Panc1 (cell line): ENCODE data around the gene STXBP4. TPM values are rescaled to one million over a fixed set of nuclear protein-coding genes. Genes with fewer than 3 reads are reported as not detected.

Experiments
- ATAC-seq: fragments of 200-7000 bp; cut with Tn5 transposase; 2 replicates; pipeline ENCODE4 v1.9.1; 2020; ENCODE audit warnings: mild to moderate bottlenecking, moderate library complexity
- BruUV-seq: library from RNA; stranded (reverse); fragments of 400-500 nt; replicated peaks from 2 replicates; lab custom pipeline; 2021; lab: Mats Ljungman, UMichigan
- CTCF ChIA-PET: fragments of 300-600 bp; sonication (Branson Sonifier 250); formaldehyde crosslinking; loops from one replicate; lab custom pipeline; 2022; ENCODE audit warnings: antibody characterized with exemption; lab: Charles Lee
- POLR2A ChIA-PET: fragments of 300-600 bp; sonication (Branson Sonifier 250); formaldehyde crosslinking; loops from one replicate; lab custom pipeline; 2022; ENCODE audit warnings: antibody characterized with exemption; lab: Charles Lee
- DNase-seq: peaks from one replicate; pipeline ENCODE4 v3.0.0-alpha.2; 2010; ENCODE audit warnings: low read depth, low spot score
- H3K27ac ChIP-seq: 2 replicates; pipeline ENCODE4 v1.5.1; 2011; ENCODE audit warnings: mild to moderate bottlenecking, low read length, inconsistent platforms
- H3K27me3 ChIP-seq: fragments of 200-500 bp; sonication (Bioruptor generic); 2 replicates; pipeline ENCODE4 v1.6.0; 2014; ENCODE audit warnings: low read length, inconsistent platforms; ENCODE audit not compliant: control insufficient read depth, insufficient read depth
- H3K36me3 ChIP-seq: fragments of 200-500 bp; sonication (Bioruptor generic); 2 replicates; pipeline ENCODE4 v1.5.1; 2014; ENCODE audit warnings: inconsistent platforms, mild to moderate bottlenecking, low read length, moderate library complexity; ENCODE audit not compliant: control insufficient read depth, insufficient read depth
- H3K4me1 ChIP-seq: 2 replicates; pipeline ENCODE4 v1.5.1; 2011; ENCODE audit warnings: inconsistent platforms, mild to moderate bottlenecking, low read length, moderate library complexity; ENCODE audit not compliant: control insufficient read depth, insufficient read depth
- H3K4me3 ChIP-seq, 2 experiments: 2 replicates each; pipeline ENCODE4 v1.5.1; 2011 to 2012; ENCODE audit warnings: low read depth in 2 of 2, low read length in 2 of 2, mild to moderate bottlenecking in 2 of 2, inconsistent platforms in 1 of 2, moderate library complexity in 1 of 2
- H3K9me3 ChIP-seq: fragments of 200-500 bp; sonication (Bioruptor generic); 2 replicates; pipeline ENCODE4 v1.5.1; 2014; ENCODE audit warnings: low read depth, mild to moderate bottlenecking, inconsistent platforms, low read length, moderate library complexity; ENCODE audit not compliant: control insufficient read depth, insufficient read depth
- POLR2AphosphoS5 ChIP-seq: IDR thresholded peaks from 2 replicates; pipeline ENCODE4 v1.6.1; 2012; ENCODE audit warnings: mild to moderate bottlenecking, low read depth, low read length, moderate library complexity
- SIN3A ChIP-seq: IDR thresholded peaks from 2 replicates; pipeline ENCODE4 v1.6.1; 2012; ENCODE audit warnings: low read depth, mild to moderate bottlenecking, low read length, moderate library complexity, borderline replicate concordance; ENCODE audit not compliant: insufficient read depth
- TCF7L2 ChIP-seq: IDR thresholded peaks from 2 replicates; pipeline ENCODE4 v1.6.1; 2011; ENCODE audit warnings: mild to moderate bottlenecking, low read depth, low read length, inconsistent platforms
- in situ Hi-C: cut with HindIII; loops from 2 replicates; pipeline ENCODE4 v1.10.0; 2016; ENCODE audit warnings: low sequenced_read_pairs, low pct_unique_long_range_greater_than_20kb
- intact Hi-C: fragments of 100-400 bp; cut with micrococcal nuclease; formaldehyde crosslinking; loops from one replicate; pipeline ENCODE4 v1.10.0; 2022; ENCODE audit not compliant: unreplicated experiment
- total RNA-seq: library from RNA; stranded (reverse); gene quantifications from one replicate; pipeline ENCODE4 v1.2.1, GENCODE V29; 2021; ENCODE audit not compliant: unreplicated experiment
- TF ChIP-seq, protein P1 (sequence below), 2 experiments: IDR thresholded peaks; 2 replicates each; pipeline ENCODE4 v1.6.1; 2011 to 2012; ENCODE audit warnings: low read depth in 2 of 2, control low read depth in 1 of 2, low read length in 1 of 2, mild to moderate bottlenecking in 1 of 2, moderate library complexity in 1 of 2; ENCODE audit not compliant: insufficient read depth in 1 of 2
- TF ChIP-seq, protein P2 (sequence below): fragments of 450-650 bp; IDR thresholded peaks from 2 replicates; pipeline ENCODE4 v1.5.1; 2017; ENCODE audit warnings: mild to moderate bottlenecking

Gene STXBP4
- total RNA-seq, 1 experiment from 2014 or later: 12.8 TPM

DNA sequence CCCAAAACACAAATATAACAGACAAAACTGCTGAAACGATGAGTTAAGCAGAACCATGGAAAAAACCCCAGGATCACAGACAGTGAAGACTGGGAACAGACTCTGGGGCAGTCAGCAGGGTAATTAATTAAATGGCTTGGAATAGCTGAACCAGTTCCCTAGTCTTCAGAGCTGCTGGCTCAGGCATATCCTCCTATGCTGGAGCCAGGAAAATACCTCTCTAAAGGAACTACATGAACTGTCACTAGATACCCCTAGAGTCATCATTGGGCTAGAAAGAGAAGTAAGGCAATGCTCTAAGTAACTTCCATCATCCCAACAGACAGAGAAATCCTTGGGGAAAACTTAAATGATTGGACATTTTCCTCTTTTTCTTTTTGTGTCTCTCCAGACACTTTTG, 113.0 kb downstream of the STXBP4 start:
- TF ChIP-seq, protein P1, sequence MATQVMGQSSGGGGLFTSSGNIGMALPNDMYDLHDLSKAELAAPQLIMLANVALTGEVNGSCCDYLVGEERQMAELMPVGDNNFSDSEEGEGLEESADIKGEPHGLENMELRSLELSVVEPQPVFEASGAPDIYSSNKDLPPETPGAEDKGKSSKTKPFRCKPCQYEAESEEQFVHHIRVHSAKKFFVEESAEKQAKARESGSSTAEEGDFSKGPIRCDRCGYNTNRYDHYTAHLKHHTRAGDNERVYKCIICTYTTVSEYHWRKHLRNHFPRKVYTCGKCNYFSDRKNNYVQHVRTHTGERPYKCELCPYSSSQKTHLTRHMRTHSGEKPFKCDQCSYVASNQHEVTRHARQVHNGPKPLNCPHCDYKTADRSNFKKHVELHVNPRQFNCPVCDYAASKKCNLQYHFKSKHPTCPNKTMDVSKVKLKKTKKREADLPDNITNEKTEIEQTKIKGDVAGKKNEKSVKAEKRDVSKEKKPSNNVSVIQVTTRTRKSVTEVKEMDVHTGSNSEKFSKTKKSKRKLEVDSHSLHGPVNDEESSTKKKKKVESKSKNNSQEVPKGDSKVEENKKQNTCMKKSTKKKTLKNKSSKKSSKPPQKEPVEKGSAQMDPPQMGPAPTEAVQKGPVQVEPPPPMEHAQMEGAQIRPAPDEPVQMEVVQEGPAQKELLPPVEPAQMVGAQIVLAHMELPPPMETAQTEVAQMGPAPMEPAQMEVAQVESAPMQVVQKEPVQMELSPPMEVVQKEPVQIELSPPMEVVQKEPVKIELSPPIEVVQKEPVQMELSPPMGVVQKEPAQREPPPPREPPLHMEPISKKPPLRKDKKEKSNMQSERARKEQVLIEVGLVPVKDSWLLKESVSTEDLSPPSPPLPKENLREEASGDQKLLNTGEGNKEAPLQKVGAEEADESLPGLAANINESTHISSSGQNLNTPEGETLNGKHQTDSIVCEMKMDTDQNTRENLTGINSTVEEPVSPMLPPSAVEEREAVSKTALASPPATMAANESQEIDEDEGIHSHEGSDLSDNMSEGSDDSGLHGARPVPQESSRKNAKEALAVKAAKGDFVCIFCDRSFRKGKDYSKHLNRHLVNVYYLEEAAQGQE (IDR thresholded peaks at IDR 0.05; ENCODE audit: insufficient read depth in 1 of 2, low read depth in 2 of 2, low read length in 1 of 2): no peak
- TF ChIP-seq, protein P2, sequence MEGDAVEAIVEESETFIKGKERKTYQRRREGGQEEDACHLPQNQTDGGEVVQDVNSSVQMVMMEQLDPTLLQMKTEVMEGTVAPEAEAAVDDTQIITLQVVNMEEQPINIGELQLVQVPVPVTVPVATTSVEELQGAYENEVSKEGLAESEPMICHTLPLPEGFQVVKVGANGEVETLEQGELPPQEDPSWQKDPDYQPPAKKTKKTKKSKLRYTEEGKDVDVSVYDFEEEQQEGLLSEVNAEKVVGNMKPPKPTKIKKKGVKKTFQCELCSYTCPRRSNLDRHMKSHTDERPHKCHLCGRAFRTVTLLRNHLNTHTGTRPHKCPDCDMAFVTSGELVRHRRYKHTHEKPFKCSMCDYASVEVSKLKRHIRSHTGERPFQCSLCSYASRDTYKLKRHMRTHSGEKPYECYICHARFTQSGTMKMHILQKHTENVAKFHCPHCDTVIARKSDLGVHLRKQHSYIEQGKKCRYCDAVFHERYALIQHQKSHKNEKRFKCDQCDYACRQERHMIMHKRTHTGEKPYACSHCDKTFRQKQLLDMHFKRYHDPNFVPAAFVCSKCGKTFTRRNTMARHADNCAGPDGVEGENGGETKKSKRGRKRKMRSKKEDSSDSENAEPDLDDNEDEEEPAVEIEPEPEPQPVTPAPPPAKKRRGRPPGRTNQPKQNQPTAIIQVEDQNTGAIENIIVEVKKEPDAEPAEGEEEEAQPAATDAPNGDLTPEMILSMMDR: no peak
- TF ChIP-seq TCF7L2: no peak
- TF ChIP-seq SIN3A: no peak
- TF ChIP-seq POLR2AphosphoS5: no peak
- Histone ChIP-seq H3K9me3 (no peaks in the 10 kb centered on the region), H3K27me3 (no peaks in the 10 kb centered on the region), H3K27ac (no peak overlapping the region), H3K4me1 (no peaks in the 10 kb centered on the region), H3K4me3 (no peak overlapping the region), H3K36me3 (no peaks in the 10 kb centered on the region)
- ATAC-seq (no peak), DNase-seq (no peak)
- POLR2A ChIA-PET: no interaction called here
- no TSS peak for BruUV-seq
- CTCF ChIA-PET: no interaction called here
- intact Hi-C loops: no loop called here
- in situ Hi-C loops: no loop called here

DNA sequence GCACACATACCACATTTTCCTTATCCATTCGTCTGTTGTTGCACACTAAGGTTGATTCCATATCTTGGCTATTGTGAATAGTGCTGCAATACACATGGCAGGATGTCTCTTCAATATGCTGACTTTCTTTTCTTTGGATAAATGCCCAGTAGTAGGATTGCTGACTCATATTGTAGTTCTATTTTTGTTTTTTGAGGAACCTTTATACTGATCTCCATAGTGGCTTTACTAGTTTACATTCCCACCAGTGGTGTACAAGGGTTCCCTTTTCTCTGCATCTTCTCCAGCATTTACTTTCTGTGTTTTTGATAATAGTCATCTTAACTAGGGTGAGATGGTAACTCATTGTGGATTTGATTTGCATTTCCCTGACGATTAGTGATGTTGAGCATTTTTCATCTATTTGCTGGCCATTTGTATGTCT, 118.1 kb downstream of the STXBP4 start:
- intact Hi-C loops (no loop called here), in situ Hi-C loops (no loop called here)
- Histone ChIP-seq H3K4me1 (no peaks in the 10 kb centered on the region), H3K9me3 (no peaks in the 10 kb centered on the region), H3K27me3 (no peaks in the 10 kb centered on the region), H3K36me3 (no peaks in the 10 kb centered on the region), H3K27ac (no peak overlapping the region), H3K4me3 (no peak overlapping the region)
- TF ChIP-seq TCF7L2 (no peak), POLR2AphosphoS5 (no peak), SIN3A (no peak)
- TF ChIP-seq, protein P2: no peak
- ATAC-seq (no peak), DNase-seq (peak; percentile 32)
- CTCF ChIA-PET: no interaction called here
- POLR2A ChIA-PET: no interaction called here
- no TSS peak for BruUV-seq
